ENCODE data around the gene SERPINA10.

SERPINA10 gene, protein sequence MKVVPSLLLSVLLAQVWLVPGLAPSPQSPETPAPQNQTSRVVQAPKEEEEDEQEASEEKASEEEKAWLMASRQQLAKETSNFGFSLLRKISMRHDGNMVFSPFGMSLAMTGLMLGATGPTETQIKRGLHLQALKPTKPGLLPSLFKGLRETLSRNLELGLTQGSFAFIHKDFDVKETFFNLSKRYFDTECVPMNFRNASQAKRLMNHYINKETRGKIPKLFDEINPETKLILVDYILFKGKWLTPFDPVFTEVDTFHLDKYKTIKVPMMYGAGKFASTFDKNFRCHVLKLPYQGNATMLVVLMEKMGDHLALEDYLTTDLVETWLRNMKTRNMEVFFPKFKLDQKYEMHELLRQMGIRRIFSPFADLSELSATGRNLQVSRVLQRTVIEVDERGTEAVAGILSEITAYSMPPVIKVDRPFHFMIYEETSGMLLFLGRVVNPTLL

DNA sequence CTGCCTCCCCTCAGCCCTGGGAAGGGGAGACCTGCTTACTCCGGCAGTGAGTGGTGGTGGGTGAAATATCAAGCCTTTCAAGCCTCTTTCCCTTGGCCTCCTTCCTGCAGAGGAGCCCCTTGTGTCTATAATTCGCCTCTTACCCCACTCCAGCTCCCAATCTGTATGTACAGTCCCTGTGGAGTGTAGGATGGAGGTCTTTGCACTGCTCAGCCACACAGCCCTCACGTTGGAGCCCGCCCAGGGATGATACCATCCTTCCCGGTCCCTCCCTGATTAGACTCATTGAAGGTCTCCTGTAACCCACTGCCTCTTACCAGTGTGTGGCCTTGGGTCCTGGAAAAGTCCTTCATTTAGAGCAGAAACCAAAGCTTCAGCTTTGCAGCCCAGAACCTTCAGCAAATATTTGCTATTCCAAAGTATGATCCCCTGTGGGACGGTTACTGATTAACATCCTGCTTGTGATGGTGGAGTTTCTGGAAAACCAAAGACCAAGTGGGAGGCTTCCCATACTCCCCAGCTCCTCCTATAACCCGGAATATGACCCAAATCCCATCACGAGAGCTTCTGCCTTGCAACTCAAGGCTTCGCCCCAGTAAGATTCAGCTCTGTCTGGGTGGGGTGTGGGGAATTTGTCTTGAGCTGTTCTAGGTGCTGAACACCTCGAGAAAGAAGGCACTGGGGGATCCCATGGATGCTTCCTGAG is at the start of gene SERPINA10:
Gene SERPINA10, minus strand, starts transcription at position 397 of the 706 bp plus-strand sequence. CDS start 2,675 bp downstream, outside the sequence.
- H3K4me3 ChIP-seq (ENCODE audit: low read depth, low read length) = no peak within 1 kb of the TSS
- in situ Hi-C loops (cut with HindIII; ENCODE audit: low sequenced_read_pairs) = no loop called here
- TF ChIP-seq, protein P1, sequence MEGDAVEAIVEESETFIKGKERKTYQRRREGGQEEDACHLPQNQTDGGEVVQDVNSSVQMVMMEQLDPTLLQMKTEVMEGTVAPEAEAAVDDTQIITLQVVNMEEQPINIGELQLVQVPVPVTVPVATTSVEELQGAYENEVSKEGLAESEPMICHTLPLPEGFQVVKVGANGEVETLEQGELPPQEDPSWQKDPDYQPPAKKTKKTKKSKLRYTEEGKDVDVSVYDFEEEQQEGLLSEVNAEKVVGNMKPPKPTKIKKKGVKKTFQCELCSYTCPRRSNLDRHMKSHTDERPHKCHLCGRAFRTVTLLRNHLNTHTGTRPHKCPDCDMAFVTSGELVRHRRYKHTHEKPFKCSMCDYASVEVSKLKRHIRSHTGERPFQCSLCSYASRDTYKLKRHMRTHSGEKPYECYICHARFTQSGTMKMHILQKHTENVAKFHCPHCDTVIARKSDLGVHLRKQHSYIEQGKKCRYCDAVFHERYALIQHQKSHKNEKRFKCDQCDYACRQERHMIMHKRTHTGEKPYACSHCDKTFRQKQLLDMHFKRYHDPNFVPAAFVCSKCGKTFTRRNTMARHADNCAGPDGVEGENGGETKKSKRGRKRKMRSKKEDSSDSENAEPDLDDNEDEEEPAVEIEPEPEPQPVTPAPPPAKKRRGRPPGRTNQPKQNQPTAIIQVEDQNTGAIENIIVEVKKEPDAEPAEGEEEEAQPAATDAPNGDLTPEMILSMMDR (IDR thresholded peaks at IDR 0.05; ENCODE audit: low read depth, low read length, missing control alignments) = no peak
- DNase-seq (ENCODE audit: low read depth) = no peak

DNA sequence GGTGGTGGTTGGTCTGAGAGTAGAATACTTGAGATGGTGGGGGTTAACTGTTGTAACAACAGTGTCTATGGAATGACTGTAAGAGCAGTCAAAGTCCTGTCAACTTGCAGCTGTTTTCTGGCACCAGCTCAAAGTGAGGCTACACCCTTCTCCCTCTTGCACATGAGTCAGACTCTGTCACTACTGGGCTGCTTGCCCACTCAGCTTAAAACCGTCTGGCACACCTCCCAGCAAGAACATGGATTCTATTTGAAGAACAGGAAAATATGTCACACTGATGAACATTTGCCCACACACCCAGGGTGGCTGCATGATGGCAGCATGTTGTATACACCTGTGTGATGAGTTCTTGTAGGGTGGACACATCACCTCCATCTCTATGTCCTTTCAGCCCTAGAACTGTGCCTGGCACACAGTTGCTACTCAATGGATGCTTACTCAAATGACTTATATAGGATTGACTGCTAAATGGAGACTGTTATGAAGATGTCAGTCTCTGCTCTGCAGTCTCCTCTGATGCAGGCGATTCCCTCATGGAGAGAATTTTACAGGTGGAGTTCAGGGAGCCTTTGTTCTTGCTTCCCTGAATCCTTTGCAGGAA is 49.4 kb upstream of the SERPINA10 start:
- TF ChIP-seq, protein P1 (IDR thresholded peaks at IDR 0.05; ENCODE audit: low read depth, low read length, missing control alignments) = no peak
- no peak overlapping the region for H3K4me3 ChIP-seq (ENCODE audit: low read depth, low read length)
- in situ Hi-C loops (cut with HindIII; ENCODE audit: low sequenced_read_pairs) = no loop called here
- DNase-seq (ENCODE audit: low read depth) = peak; percentile 100

DNA sequence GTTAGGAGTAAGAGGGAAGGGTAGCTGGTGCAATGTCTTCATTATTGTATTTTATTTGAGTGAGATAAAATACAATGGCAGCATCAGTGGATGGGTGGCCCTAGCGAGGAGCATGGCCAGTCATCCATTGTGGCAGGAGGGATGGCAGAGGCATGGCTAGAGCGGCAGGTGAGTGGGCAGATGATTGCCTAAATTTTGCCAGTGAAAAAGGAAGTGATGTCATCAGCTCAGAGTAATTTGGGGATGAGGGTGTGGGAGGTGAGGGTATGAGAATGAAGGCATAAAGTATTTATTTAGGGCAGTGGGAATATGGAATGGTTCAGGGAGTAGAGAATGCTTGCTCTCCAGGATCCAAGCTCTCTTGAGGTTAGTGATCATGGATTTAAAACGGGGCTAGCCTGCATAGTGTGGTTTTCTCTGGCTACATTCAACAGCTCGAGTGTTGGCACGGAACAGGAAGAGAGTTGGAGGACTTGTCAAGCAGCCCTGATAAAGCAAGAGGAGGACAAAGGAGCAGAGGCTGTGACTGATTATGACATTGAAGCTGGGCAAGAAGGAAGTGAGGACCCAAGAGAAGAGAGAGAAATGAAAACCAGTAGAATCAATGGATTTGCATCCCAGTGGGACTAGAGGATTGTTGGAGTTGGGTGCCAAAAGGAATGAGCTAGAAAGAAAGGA is 48.7 kb upstream of the SERPINA10 start:
- TF ChIP-seq, protein P1 (IDR thresholded peaks at IDR 0.05; ENCODE audit: low read depth, low read length, missing control alignments) = no peak
- no peak for DNase-seq (ENCODE audit: low read depth)
- in situ Hi-C loops (cut with HindIII; ENCODE audit: low sequenced_read_pairs) = no loop called here
- H3K4me3 ChIP-seq (ENCODE audit: low read depth, low read length) = no peak overlapping the region

DNA sequence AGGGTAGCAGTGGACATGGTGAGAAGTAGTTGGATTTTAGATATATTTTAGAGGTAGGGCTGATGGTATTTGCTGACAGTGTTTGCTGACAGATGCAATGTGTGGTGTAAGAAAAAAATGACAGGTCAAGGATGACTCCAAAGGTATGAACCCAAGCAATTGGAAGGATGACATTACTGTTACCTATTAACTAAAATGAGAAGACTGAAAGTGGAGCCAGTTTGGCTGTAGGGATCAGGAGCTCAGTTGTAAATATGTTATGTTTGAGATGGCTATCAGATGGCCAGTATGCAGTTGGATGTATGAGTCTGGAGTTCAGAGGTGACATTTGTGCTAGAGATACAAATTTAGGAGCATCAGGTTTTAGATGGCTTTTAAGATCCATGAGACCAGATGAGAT is 47.5 kb upstream of the SERPINA10 start:
- TF ChIP-seq, protein P1 (IDR thresholded peaks at IDR 0.05; ENCODE audit: low read depth, low read length, missing control alignments) = no peak
- in situ Hi-C loops (cut with HindIII; ENCODE audit: low sequenced_read_pairs) = no loop called here
- no peak overlapping the region for H3K4me3 ChIP-seq (ENCODE audit: low read depth, low read length)
- DNase-seq (ENCODE audit: low read depth) = no peak

DNA sequence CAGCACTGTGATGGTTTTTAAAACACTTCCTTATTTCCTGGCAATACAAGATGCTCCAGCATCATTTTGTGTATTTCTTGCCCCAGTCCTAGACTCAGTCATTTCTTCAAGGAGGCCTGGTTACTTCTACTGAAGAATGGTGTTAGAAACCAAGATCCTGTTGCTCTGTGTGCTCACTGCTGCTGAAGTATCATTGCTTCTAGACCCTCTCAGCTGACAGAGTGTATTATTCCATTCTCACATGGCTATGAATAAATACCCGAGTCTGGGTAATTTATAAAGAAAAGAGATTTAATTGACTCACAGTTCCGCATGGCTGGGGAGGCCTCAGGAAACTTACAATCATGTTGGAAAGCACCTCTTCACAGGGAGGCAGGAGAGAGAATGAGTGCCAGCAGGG is 45.0 kb upstream of the SERPINA10 start:
- in situ Hi-C loops (cut with HindIII; ENCODE audit: low sequenced_read_pairs) = no loop called here
- H3K4me3 ChIP-seq (ENCODE audit: low read depth, low read length) = no peak overlapping the region
- TF ChIP-seq, protein P1 (IDR thresholded peaks at IDR 0.05; ENCODE audit: low read depth, low read length, missing control alignments) = no peak
- DNase-seq (ENCODE audit: low read depth) = no peak

DNA sequence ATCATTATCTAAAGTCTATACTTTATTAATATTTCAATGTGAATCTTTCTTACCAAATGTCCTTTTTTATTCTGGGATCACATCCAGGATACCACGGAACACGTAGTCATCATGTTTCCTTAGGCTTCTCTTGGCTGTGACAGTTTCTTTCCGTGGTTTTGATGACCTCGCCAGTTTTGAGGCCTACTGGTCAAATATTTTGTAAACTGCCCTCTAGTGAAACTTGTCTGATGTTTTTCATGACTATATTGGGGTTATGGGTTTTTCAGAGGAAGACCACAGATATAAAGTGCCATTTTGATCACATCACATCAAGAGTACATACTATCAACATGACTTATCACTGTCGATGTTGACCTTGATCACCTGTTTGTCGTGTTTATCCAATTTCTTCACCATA is 44.2 kb upstream of the SERPINA10 start:
- DNase-seq (ENCODE audit: low read depth) = no peak
- in situ Hi-C loops (cut with HindIII; ENCODE audit: low sequenced_read_pairs) = no loop called here
- TF ChIP-seq, protein P1 (IDR thresholded peaks at IDR 0.05; ENCODE audit: low read depth, low read length, missing control alignments) = no peak
- H3K4me3 ChIP-seq (ENCODE audit: low read depth, low read length) = no peak overlapping the region

Measured in astrocyte of the cerebellum (primary cell).